Measurements from ENCODE around the gene TGFB3.
A peak's percentile ranks its signal among the peaks of the same experiment; 100 is the strongest.
"Not testable (repeated sequence)": the region's sequence is repeated elsewhere in the genome, so short reads cannot be mapped to it uniquely, and the experiment has no call there.

TGFB3 gene

GRCh38 chr14:75981426-75982265 is at the start of gene TGFB3:
Gene TGFB3, minus strand, starts transcription at chr14:75981995. Its CDS starts 1,102 bp downstream, at chr14:75980893.
- peak; percentile 80 for DNase-seq (ENCODE audit: low spot score)

GRCh38 chr14:76024211-76024907 is 42.6 kb upstream of the TGFB3 start:
- no peak for DNase-seq (ENCODE audit: low spot score)

- DNase-seq (ENCODE audit: low spot score) = no peak
Measured at GRCh38 chr14:76023757-76024156, 42.0 kb upstream of the TGFB3 start.

- no peak for DNase-seq (ENCODE audit: low spot score)
Measured at GRCh38 chr14:76022991-76023390, 41.2 kb upstream of the TGFB3 start.

GRCh38 chr14:76019676-76020075 is 37.9 kb upstream of the TGFB3 start:
- no peak for DNase-seq (ENCODE audit: low spot score)

GRCh38 chr14:76015668-76016067 is 33.9 kb upstream of the TGFB3 start:
- no peak for DNase-seq (ENCODE audit: low spot score)

GRCh38 chr14:76015191-76015590 is 33.4 kb upstream of the TGFB3 start:
- no peak for DNase-seq (ENCODE audit: low spot score)

- no peak for DNase-seq (ENCODE audit: low spot score)
Measured at GRCh38 chr14:76012354-76012753, 30.6 kb upstream of the TGFB3 start.

GRCh38 chr14:76011930-76012329 is 30.1 kb upstream of the TGFB3 start:
- DNase-seq (ENCODE audit: low spot score) = no peak

- DNase-seq (ENCODE audit: low spot score) = not testable (repeated sequence)
Measured at GRCh38 chr14:76009627-76010026, 27.8 kb upstream of the TGFB3 start.

GRCh38 chr14:76007852-76008251 is 26.1 kb upstream of the TGFB3 start:
- peak; percentile 36 for DNase-seq (ENCODE audit: low spot score)

- no peak for DNase-seq (ENCODE audit: low spot score)
Measured at GRCh38 chr14:76007379-76007778, 25.6 kb upstream of the TGFB3 start.

GRCh38 chr14:76006253-76006652 is 24.5 kb upstream of the TGFB3 start:
- no peak for DNase-seq (ENCODE audit: low spot score)

GRCh38 chr14:76002383-76002782 is 20.6 kb upstream of the TGFB3 start:
- DNase-seq (ENCODE audit: low spot score) = no peak

- DNase-seq (ENCODE audit: low spot score) = no peak
Measured at GRCh38 chr14:75999511-76000190, 17.9 kb upstream of the TGFB3 start.

- DNase-seq (ENCODE audit: low spot score) = no peak
Measured at GRCh38 chr14:75996488-75996887, 14.7 kb upstream of the TGFB3 start.

- DNase-seq (ENCODE audit: low spot score) = peak; percentile 84
Measured at GRCh38 chr14:75995372-75996041, 13.7 kb upstream of the TGFB3 start.

GRCh38 chr14:75993567-75994041 is 11.8 kb upstream of the TGFB3 start:
- DNase-seq (ENCODE audit: low spot score) = no peak

GRCh38 chr14:75991753-75992152 is 10.0 kb upstream of the TGFB3 start:
- DNase-seq (ENCODE audit: low spot score) = peak; percentile 35

GRCh38 chr14:75990297-75990696 is 8.5 kb upstream of the TGFB3 start:
- no peak for DNase-seq (ENCODE audit: low spot score)

GRCh38 chr14:75989134-75989533 is 7.3 kb upstream of the TGFB3 start:
- DNase-seq (ENCODE audit: low spot score) = peak; percentile 38
